KMS-11 (cell line): Measurements from ENCODE around the gene LKAAEAR1.

Experiments
- H2AFZ ChIP-seq: fragments of 200-600 bp; sonication (generic); 2 replicates; pipeline ENCODE4 v1.6.1; 2016; ENCODE audit warnings: antibody characterized with exemption, mixed run types, low read depth
- H3K27ac ChIP-seq: fragments of 200-600 bp; sonication (generic); 2 replicates; pipeline ENCODE4 v1.6.1; 2016; ENCODE audit warnings: mild to moderate bottlenecking, mixed run types
- H3K27me3 ChIP-seq: fragments of 200-600 bp; sonication (generic); 2 replicates; pipeline ENCODE4 v1.6.1; 2017; ENCODE audit warnings: mild to moderate bottlenecking, low read depth, mixed run types, moderate library complexity; ENCODE audit not compliant: insufficient read depth
- H3K36me3 ChIP-seq: fragments of 200-600 bp; sonication (generic); 2 replicates; pipeline ENCODE4 v1.6.1; 2017; ENCODE audit warnings: mild to moderate bottlenecking, mixed run types; ENCODE audit not compliant: insufficient read depth
- H3K4me1 ChIP-seq: fragments of 200-600 bp; sonication (generic); 2 replicates; pipeline ENCODE4 v1.6.1; 2016; ENCODE audit warnings: mild to moderate bottlenecking, low read depth, mixed run types; ENCODE audit not compliant: poor library complexity, severe bottlenecking
- H3K4me2 ChIP-seq: fragments of 200-600 bp; sonication (generic); 2 replicates; pipeline ENCODE4 v1.7.0; 2016; ENCODE audit warnings: mild to moderate bottlenecking, mixed run types
- H3K4me3 ChIP-seq: fragments of 200-600 bp; sonication (generic); IDR thresholded peaks from 2 replicates; pipeline ENCODE4 v1.6.1; 2017; ENCODE audit warnings: low read depth, low read length, mixed read lengths; ENCODE audit not compliant: insufficient read depth
- H3K79me2 ChIP-seq: fragments of 200-600 bp; sonication (generic); 2 replicates; pipeline ENCODE4 v1.6.1; 2016; ENCODE audit warnings: low read depth, mixed run types; ENCODE audit not compliant: insufficient read depth
- H3K9ac ChIP-seq: fragments of 200-600 bp; sonication (generic); 2 replicates; pipeline ENCODE4 v1.6.1; 2016; ENCODE audit warnings: mild to moderate bottlenecking, mixed run types
- H4K20me1 ChIP-seq: fragments of 200-600 bp; sonication (generic); 2 replicates; pipeline ENCODE4 v1.6.1; 2016; ENCODE audit warnings: mild to moderate bottlenecking, mixed run types; ENCODE audit not compliant: insufficient read depth
- TF ChIP-seq, protein P1 (sequence below): fragments of 200-600 bp; sonication (generic); conservative IDR thresholded peaks from 2 replicates; pipeline ENCODE4 v1.6.1; 2017; ENCODE audit warnings: low read depth, mild to moderate bottlenecking, antibody characterized with exemption, low read length, moderate library complexity, mixed read lengths

The LKAAEAR1 gene

DNA sequence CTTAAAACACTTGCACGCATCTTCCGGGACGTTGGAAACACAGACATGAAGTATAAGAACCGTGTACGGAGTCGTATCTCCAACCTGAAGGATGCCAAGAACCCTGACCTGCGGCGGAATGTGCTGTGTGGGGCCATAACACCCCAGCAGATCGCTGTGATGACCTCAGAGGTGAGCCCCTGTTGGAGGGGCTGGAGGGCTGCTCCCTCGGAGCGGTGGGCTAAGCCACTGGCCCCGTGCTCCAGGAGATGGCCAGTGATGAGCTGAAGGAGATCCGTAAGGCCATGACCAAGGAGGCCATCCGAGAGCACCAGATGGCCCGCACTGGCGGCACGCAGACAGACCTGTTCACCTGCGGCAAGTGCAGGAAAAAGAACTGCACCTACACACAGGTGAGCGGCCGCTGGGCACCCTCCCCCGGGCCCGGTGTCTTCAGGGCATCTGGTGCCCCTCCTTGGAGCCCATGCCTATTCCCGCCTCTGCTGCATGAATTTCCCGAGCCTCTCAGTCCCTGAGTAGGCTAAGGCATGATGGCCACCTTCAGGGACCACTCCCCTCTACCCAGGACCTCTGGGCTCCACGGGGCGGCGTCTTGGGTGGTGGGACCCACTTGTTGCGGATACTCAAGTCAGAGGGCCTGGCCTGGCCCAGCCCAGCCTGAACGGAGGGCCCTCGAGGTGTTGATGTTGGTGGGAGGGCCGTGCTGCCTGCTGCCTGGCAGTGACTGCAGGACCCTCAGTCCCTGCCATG is 13.8 kb downstream of the LKAAEAR1 start:
- Histone ChIP-seq H4K20me1 (no peaks in the 10 kb centered on the region), H3K4me3 (no peak overlapping the region), H2AFZ (no peak overlapping the region), H3K79me2 (no peaks in the 10 kb centered on the region), H3K9ac (no peak overlapping the region), H3K27me3 (no peaks in the 10 kb centered on the region), H3K36me3 (no peaks in the 10 kb centered on the region), H3K4me2 (no peak overlapping the region), H3K27ac (no peak overlapping the region), H3K4me1 (peaks cover 20% of the 10 kb centered on the region)
- TF ChIP-seq, protein P1, sequence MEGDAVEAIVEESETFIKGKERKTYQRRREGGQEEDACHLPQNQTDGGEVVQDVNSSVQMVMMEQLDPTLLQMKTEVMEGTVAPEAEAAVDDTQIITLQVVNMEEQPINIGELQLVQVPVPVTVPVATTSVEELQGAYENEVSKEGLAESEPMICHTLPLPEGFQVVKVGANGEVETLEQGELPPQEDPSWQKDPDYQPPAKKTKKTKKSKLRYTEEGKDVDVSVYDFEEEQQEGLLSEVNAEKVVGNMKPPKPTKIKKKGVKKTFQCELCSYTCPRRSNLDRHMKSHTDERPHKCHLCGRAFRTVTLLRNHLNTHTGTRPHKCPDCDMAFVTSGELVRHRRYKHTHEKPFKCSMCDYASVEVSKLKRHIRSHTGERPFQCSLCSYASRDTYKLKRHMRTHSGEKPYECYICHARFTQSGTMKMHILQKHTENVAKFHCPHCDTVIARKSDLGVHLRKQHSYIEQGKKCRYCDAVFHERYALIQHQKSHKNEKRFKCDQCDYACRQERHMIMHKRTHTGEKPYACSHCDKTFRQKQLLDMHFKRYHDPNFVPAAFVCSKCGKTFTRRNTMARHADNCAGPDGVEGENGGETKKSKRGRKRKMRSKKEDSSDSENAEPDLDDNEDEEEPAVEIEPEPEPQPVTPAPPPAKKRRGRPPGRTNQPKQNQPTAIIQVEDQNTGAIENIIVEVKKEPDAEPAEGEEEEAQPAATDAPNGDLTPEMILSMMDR: no peak

DNA sequence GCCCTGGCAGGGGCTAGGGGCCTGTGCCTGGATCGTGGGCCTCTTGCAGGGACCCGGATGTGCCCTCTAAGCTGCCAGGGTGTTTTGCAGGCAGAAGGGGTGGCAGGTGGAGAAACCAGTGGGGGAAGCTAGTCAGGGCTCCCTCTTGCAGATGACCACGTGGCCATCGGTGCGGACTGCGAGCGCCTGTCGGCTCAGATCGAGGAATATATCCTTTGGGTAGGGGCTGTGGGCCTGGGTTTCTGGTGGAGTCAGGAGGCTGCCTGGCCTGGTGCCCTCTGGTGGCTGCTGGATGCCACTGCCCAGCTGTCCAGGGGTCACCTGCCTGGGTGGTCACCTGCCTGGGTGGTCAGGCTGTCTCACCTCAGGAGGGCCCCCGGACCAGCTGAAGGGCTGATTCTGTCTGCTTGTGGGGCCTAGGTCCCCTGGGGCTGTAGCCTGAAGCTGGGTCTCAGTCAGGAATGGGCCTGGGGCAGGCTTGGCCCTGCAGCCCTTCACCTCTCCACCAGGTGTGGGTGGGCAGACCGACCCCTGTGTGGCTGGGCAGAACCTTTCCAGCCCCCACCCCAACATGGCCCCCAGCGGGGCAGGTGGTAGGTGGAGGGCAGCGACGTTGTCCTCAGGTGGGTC is 14.5 kb downstream of the LKAAEAR1 start:
- Histone ChIP-seq H4K20me1 (no peaks in the 10 kb centered on the region), H2AFZ (no peak overlapping the region), H3K4me2 (no peak overlapping the region), H3K36me3 (no peaks in the 10 kb centered on the region), H3K4me3 (no peak overlapping the region), H3K4me1 (peaks cover 27% of the 10 kb centered on the region), H3K9ac (no peak overlapping the region), H3K79me2 (no peaks in the 10 kb centered on the region), H3K27me3 (no peaks in the 10 kb centered on the region), H3K27ac (no peak overlapping the region)
- TF ChIP-seq, protein P1: peak; percentile 86

DNA sequence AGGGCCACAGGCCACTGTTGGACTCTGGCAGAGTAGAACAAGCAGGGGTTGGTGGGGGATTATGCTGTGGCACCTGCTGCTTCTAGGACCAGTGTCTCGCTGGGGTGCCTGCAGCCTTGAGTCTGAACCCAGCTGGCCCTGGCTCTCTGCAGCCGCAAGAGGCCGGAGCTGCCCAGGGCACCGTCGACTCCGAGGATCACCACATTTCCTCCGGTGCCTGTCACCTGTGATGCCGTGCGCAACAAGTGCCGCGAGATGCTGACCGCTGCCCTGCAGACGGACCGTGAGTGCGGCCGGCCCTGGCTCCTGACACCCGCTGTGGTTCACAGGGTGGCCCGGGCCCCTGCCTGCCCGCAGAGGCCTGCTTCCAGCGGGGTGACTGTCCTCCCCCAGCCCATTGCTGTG is 15.0 kb downstream of the LKAAEAR1 start:
- TF ChIP-seq, protein P1: no peak
- H3K4me2 ChIP-seq: no peak overlapping the region
- H3K9ac ChIP-seq: no peak overlapping the region
- no peaks in the 10 kb centered on the region for H3K36me3 ChIP-seq
- peaks cover 4% of the 10 kb centered on the region; the same call in 1 of the 2 replicates for H3K79me2 ChIP-seq
- no peak overlapping the region for H3K27ac ChIP-seq
- peaks cover 32% of the 10 kb centered on the region for H3K4me1 ChIP-seq
- no peaks in the 10 kb centered on the region for H3K27me3 ChIP-seq
- no peak overlapping the region for H3K4me3 ChIP-seq
- H2AFZ ChIP-seq: no peak overlapping the region
- H4K20me1 ChIP-seq: no peaks in the 10 kb centered on the region

DNA sequence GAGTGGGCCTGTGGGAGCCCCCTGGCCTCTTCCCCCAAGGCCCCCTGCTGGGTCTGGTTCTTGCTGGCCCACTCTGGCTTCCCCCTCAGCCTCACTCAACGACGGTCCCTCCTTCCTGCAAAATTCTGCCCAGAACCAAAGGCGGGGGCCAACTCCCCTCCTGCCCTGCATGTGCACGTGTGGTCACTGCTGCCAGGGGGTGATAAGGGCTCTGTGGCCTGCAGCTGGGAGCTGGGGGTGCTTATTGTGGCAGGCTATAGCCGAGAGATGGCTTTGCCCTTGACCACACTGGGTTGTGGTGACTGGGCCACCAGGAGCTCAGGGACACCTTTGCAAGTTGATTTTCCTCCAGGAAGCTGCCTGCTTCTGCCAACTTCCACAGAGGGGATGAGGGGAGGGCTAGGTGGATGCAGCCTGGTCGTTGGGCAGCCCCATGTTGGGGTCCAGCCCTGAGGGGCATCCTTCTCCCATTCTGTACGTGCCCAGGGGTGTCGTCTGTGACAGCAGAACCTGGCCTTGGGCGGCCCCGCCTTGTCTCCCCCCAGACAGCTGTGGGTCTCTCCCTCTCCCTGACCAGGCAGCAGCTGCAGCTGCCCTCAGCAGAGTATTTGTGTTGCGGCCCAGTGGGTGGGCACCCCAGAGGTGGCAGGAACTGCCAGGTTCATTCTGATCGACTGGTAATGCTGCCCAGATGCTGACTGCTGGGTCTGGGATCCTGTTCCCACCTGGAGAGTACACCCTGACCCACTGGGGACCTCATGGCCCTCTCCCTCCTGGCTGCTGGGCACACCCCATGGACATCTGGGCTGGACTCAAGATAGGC is 15.6 kb downstream of the LKAAEAR1 start:
- TF ChIP-seq, protein P1: no peak
- no peak overlapping the region for H3K9ac ChIP-seq
- H3K4me2 ChIP-seq: no peak overlapping the region
- H3K4me1 ChIP-seq: peaks cover 38% of the 10 kb centered on the region
- H4K20me1 ChIP-seq: no peaks in the 10 kb centered on the region
- H3K79me2 ChIP-seq: peaks cover 9% of the 10 kb centered on the region; the same call in 1 of the 2 replicates
- H3K36me3 ChIP-seq: no peaks in the 10 kb centered on the region
- H3K27ac ChIP-seq: no peak overlapping the region
- no peaks in the 10 kb centered on the region for H3K27me3 ChIP-seq
- H3K4me3 ChIP-seq: no peak overlapping the region
- no peak overlapping the region for H2AFZ ChIP-seq
